Measurements from ENCODE around the gene UQCC5. TPM values are rescaled to one million over a fixed set of nuclear protein-coding genes. Genes with fewer than 3 reads are reported as not detected.

Gene UQCC5
- total RNA-seq, 1 experiment from 2014 or later = 45.8 TPM

- Histone ChIP-seq H2BK15ac (ENCODE audit: low read depth, low read length) (no peak overlapping the region), H4K8ac (replicated peaks; ENCODE audit: insufficient read length, low read depth, low read length) (no peak overlapping the region), H3T11ph (ENCODE audit: low read length) (no peak overlapping the region), H2BK20ac (ENCODE audit: low read depth, low read length, poor library complexity, severe bottlenecking) (no peak overlapping the region), H3K4ac (ENCODE audit: low read depth, low read length) (no peak overlapping the region), H3K4me1 (ENCODE audit: insufficient read depth, low read length) (no peaks in the 10 kb centered on the region; the same call in 1 of the 2 replicates), H3K27me3 (ENCODE audit: insufficient read depth, low read length) (no peaks in the 10 kb centered on the region), H4K20me1 (ENCODE audit: control insufficient read depth, insufficient read depth, insufficient read length) (no peaks in the 10 kb centered on the region), H2BK12ac (ENCODE audit: insufficient read length, low read depth, low read length) (no peak overlapping the region), H3K4me2 (ENCODE audit: insufficient read depth, insufficient read length, low read length) (no peak overlapping the region), H3K18ac (ENCODE audit: insufficient read length, low read depth, low read length) (no peak overlapping the region), H3K9ac (ENCODE audit: extremely low read depth, insufficient read length, low read length) (no peak overlapping the region), H3K79me1 (ENCODE audit: insufficient read depth, low read depth, low read length, poor library complexity, severe bottlenecking) (no peaks in the 10 kb centered on the region), H3K27ac (ENCODE audit: insufficient read length, low read depth, low read length) (no peak overlapping the region), H2BK120ac (ENCODE audit: low read depth, low read length, poor library complexity, severe bottlenecking) (no peak overlapping the region), H4K91ac (ENCODE audit: insufficient read length, low read depth, low read length) (no peak overlapping the region), H3K56ac (ENCODE audit: insufficient read length, low read depth, low read length) (no peak overlapping the region), H3K9me3 (ENCODE audit: control insufficient read depth, low read depth, low read length) (no peaks in the 10 kb centered on the region), H2AK5ac (ENCODE audit: insufficient read length, low read length) (no peak overlapping the region), H2BK5ac (ENCODE audit: insufficient read length, low read length) (no peak overlapping the region), H4K5ac (ENCODE audit: insufficient read length, low read depth, low read length) (no peak overlapping the region), H3K79me2 (ENCODE audit: insufficient read depth, low read length) (no peaks in the 10 kb centered on the region), H2AFZ (ENCODE audit: low read length) (no peak overlapping the region), H3K23ac (ENCODE audit: insufficient read length, low read depth, low read length) (no peak overlapping the region), H3K14ac (ENCODE audit: insufficient read depth, low read length) (no peak overlapping the region), H3K23me2 (ENCODE audit: insufficient read length, low read depth, low read length, poor library complexity, severe bottlenecking) (no peaks in the 10 kb centered on the region)
- Mint-ChIP-seq H3K27ac (no peak overlapping the region), H3K4me1 (peaks cover 14 to 27% of the 10 kb centered on the region in 2 experiments), H3K9me3 (no peaks in the 10 kb centered on the region), H3K4me3 (no peak overlapping the region), H3K27me3 (ENCODE audit: low read depth) (no peaks in the 10 kb centered on the region; the same call in 1 of the 2 replicates), H3K36me3 (ENCODE audit: insufficient read depth in 1 of 3, low read depth in 3 of 3) (no peaks in the 10 kb centered on the region; a peak in 1 of 7 replicates)
- no peak for DNase-seq
- TF ChIP-seq CTCF (conservative IDR thresholded peaks at IDR 0.05) = no peak
- WGBS (ENCODE audit: extremely low coverage, insufficient read length, low lambda C conversion rate) = no CpG with 5 or more reads among the region's 10 CpGs
These were observed 31.4 kb upstream of the UQCC5 start for GRCh38 chr3:52504977-52505376.

All from H9 (cell line).